ENCODE data around the gene FGD4. TPM values are rescaled to one million over a fixed set of nuclear protein-coding genes. Genes with fewer than 3 reads are reported as not detected.

The FGD4 gene
- total and polyA plus RNA-seq, 4 donors = 4.8 to 64.6 (median 24.2) TPM

GRCh38 chr12:32419520-32419960, 20.2 kb downstream of the FGD4 start:
- Histone ChIP-seq H3K9ac (ENCODE audit: insufficient read depth in 1 of 2, low read length in 2 of 2) (no peak overlapping the region), H3K9me3 (ENCODE audit: control insufficient read depth in 4 of 4, insufficient read depth in 3 of 4, low read length in 3 of 4) (no peaks in the 10 kb centered on the region), H3K36me3 (ENCODE audit: control insufficient read depth in 4 of 4, insufficient read depth in 4 of 4, low read length in 4 of 4) (no peaks in the 10 kb centered on the region), H3K4me3 (no peak overlapping the region), H3K27ac (ENCODE audit: low read depth in 1 of 2, low read length in 1 of 2) (peak overlapping the region in 1 of 2 donors; percentile 13), H3K27me3 (ENCODE audit: control insufficient read depth in 3 of 3, insufficient read depth in 3 of 3, low read length in 2 of 3) (no peaks in the 10 kb centered on the region), H3K4me1 (ENCODE audit: control insufficient read depth in 5 of 5, insufficient read depth in 5 of 5, low read length in 5 of 5) (peaks cover 0 to 18% (median 0%) of the 10 kb centered on the region in 5 donors)
- ATAC-seq (ENCODE audit: insufficient read depth, low FRiP score) = peak; percentile 73
- DNase-seq = peak in 2 of 3 donors; percentile 27 to 36
- 14 to 20% methylated on average over 2 of the region's 2 CpGs for WGBS, 2 donors
- TF ChIP-seq, protein P1, sequence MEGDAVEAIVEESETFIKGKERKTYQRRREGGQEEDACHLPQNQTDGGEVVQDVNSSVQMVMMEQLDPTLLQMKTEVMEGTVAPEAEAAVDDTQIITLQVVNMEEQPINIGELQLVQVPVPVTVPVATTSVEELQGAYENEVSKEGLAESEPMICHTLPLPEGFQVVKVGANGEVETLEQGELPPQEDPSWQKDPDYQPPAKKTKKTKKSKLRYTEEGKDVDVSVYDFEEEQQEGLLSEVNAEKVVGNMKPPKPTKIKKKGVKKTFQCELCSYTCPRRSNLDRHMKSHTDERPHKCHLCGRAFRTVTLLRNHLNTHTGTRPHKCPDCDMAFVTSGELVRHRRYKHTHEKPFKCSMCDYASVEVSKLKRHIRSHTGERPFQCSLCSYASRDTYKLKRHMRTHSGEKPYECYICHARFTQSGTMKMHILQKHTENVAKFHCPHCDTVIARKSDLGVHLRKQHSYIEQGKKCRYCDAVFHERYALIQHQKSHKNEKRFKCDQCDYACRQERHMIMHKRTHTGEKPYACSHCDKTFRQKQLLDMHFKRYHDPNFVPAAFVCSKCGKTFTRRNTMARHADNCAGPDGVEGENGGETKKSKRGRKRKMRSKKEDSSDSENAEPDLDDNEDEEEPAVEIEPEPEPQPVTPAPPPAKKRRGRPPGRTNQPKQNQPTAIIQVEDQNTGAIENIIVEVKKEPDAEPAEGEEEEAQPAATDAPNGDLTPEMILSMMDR (IDR thresholded peaks at IDR 0.05; ENCODE audit: control extremely low read depth, extremely low read depth) = no peak

DNA sequence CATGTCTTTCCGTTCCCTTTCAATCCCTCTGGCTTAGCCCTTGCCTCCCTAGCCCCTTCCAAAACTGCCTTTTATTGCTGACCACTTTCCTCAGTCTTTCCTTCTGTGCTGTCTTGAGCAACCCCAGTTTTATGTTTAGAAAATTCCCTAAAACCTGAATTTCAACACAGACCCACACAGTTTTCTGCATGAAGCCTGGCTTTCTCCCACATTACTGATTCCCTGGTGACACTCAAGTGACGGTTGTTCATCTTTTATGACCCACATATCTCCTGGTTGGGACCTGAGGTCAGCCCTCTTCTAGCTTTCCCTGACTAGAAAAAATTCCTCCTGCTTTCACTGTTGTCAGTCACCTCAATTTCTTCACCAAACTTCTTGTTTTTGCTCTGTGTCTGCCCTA, 21.0 kb downstream of the FGD4 start:
- Histone ChIP-seq H3K4me3 (no peak overlapping the region), H3K4me1 (ENCODE audit: control insufficient read depth in 5 of 5, insufficient read depth in 5 of 5, low read length in 5 of 5) (peaks cover 0 to 18% (median 0%) of the 10 kb centered on the region in 5 donors), H3K27me3 (ENCODE audit: control insufficient read depth in 3 of 3, insufficient read depth in 3 of 3, low read length in 2 of 3) (no peaks in the 10 kb centered on the region), H3K9ac (ENCODE audit: insufficient read depth in 1 of 2, low read length in 2 of 2) (no peak overlapping the region), H3K9me3 (ENCODE audit: control insufficient read depth in 4 of 4, insufficient read depth in 3 of 4, low read length in 3 of 4) (no peaks in the 10 kb centered on the region), H3K36me3 (ENCODE audit: control insufficient read depth in 4 of 4, insufficient read depth in 4 of 4, low read length in 4 of 4) (no peaks in the 10 kb centered on the region), H3K27ac (ENCODE audit: low read depth in 1 of 2, low read length in 1 of 2) (no peak overlapping the region)
- no peak for DNase-seq
- TF ChIP-seq, protein P1 (IDR thresholded peaks at IDR 0.05; ENCODE audit: control extremely low read depth, extremely low read depth) = no peak
- WGBS, 2 donors = 85 to 87% methylated on average over 2 of the region's 2 CpGs
- no peak for ATAC-seq (ENCODE audit: insufficient read depth, low FRiP score)

DNA sequence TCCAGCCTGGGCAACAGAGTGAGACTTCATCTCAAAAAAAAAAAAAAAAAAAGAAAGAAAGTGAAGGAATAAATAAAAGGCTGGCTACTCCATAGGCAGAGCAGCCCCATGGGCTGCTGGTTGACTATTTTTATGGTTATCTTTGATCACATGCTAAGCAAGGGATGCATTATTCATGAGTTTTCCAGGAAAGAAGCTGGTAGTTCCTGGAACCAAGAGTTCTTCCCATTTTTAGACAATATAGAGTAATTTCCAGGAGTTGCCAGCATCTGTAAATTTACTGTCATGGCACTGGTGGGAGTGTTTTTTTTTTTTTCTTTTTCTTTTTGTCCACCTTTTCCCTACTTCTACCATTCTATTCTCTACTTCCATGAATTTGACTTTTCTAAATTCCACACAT, 24.2 kb downstream of the FGD4 start:
- Histone ChIP-seq H3K36me3 (ENCODE audit: control insufficient read depth in 4 of 4, insufficient read depth in 4 of 4, low read length in 4 of 4) (no peaks in the 10 kb centered on the region), H3K4me3 (no peak overlapping the region), H3K4me1 (ENCODE audit: control insufficient read depth in 5 of 5, insufficient read depth in 5 of 5, low read length in 5 of 5) (peaks cover 0 to 15% (median 0%) of the 10 kb centered on the region in 5 donors), H3K27ac (ENCODE audit: low read depth in 1 of 2, low read length in 1 of 2) (no peak overlapping the region), H3K27me3 (ENCODE audit: control insufficient read depth in 3 of 3, insufficient read depth in 3 of 3, low read length in 2 of 3) (no peaks in the 10 kb centered on the region), H3K9ac (ENCODE audit: insufficient read depth in 1 of 2, low read length in 2 of 2) (no peak overlapping the region), H3K9me3 (ENCODE audit: control insufficient read depth in 4 of 4, insufficient read depth in 3 of 4, low read length in 3 of 4) (no peaks in the 10 kb centered on the region)
- TF ChIP-seq, protein P1 (IDR thresholded peaks at IDR 0.05; ENCODE audit: control extremely low read depth, extremely low read depth) = no peak
- ATAC-seq (ENCODE audit: insufficient read depth, low FRiP score) = no peak
- no peak for DNase-seq

DNA sequence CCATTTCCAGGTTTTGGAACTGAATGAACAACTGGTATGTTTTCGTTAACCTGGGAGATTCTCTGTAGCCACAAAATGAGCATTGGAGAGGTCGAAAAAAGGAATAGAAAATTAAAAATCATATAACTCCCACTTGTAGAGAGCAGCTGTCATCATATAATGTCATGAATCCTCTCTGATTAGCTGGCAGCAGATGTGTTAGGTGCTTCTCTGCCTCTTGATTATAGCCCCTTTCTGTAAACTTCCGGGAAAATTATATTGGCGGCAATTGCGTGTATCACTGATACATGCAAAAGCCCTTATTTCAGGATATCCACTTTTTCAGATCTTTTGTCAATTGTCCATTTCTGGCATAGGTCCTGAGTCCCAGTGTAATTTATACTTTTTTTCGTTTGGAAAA, 31.7 kb downstream of the FGD4 start:
- H3K9ac ChIP-seq (ENCODE audit: insufficient read depth in 1 of 2, low read length in 2 of 2) = no peak overlapping the region
- DNase-seq (no peak), ATAC-seq (ENCODE audit: insufficient read depth, low FRiP score) (no peak)
- TF ChIP-seq, protein P1 (IDR thresholded peaks at IDR 0.05; ENCODE audit: control extremely low read depth, extremely low read depth) = no peak
- no peak overlapping the region for H3K27ac ChIP-seq (ENCODE audit: low read depth in 1 of 2, low read length in 1 of 2)
- 79 to 91% methylated on average over 6 of the region's 6 CpGs for WGBS, 2 donors
- H3K36me3 ChIP-seq (ENCODE audit: control insufficient read depth in 4 of 4, insufficient read depth in 4 of 4, low read length in 4 of 4) = no peaks in the 10 kb centered on the region
- H3K4me3 ChIP-seq = no peak overlapping the region
- H3K27me3 ChIP-seq (ENCODE audit: control insufficient read depth in 3 of 3, insufficient read depth in 3 of 3, low read length in 2 of 3) = no peaks in the 10 kb centered on the region
- peaks cover 0 to 2% (median 0%) of the 10 kb centered on the region in 4 donors for H3K9me3 ChIP-seq (ENCODE audit: control insufficient read depth in 4 of 4, insufficient read depth in 3 of 4, low read length in 3 of 4)
- H3K4me1 ChIP-seq (ENCODE audit: control insufficient read depth in 5 of 5, insufficient read depth in 5 of 5, low read length in 5 of 5) = peaks cover 0 to 7% (median 0%) of the 10 kb centered on the region in 5 donors

Measured in lung (tissue), 12 donors.